Smooth muscle cell of the brain vasculature (primary cell): ENCODE results near the gene TIE1.

ENCODE experiments used
- DNase-seq: peaks from one replicate; pipeline ENCODE4 v3.0.0-alpha.2; 2012; ENCODE audit warnings: low read depth, low spot score

The TIE1 gene

GRCh38 chr1:43338001-43338400, 37.2 kb downstream of the TIE1 start:
- DNase-seq = no peak

- no peak for DNase-seq
Observed at GRCh38 chr1:43339584-43340232, 38.9 kb downstream of the TIE1 start.

- DNase-seq = no peak
Observed at GRCh38 chr1:43340559-43340958, 39.8 kb downstream of the TIE1 start.

GRCh38 chr1:43344267-43344850, 43.6 kb downstream of the TIE1 start:
- no peak for DNase-seq

- no peak for DNase-seq
Observed at GRCh38 chr1:43345120-43345519, 44.3 kb downstream of the TIE1 start.

- DNase-seq = no peak
Observed at GRCh38 chr1:43346636-43347035, 45.9 kb downstream of the TIE1 start.

GRCh38 chr1:43348343-43348808, 47.6 kb downstream of the TIE1 start:
- DNase-seq = no peak

GRCh38 chr1:43348809-43349593, 48.2 kb downstream of the TIE1 start:
- no peak for DNase-seq

- no peak for DNase-seq
Observed at GRCh38 chr1:43349594-43350306, 49.0 kb downstream of the TIE1 start.

- DNase-seq = no peak
Observed at GRCh38 chr1:43350976-43351375, 50.2 kb downstream of the TIE1 start.

- no peak for DNase-seq
Observed at GRCh38 chr1:43351421-43352350, 50.9 kb downstream of the TIE1 start.

- no peak for DNase-seq
Observed at GRCh38 chr1:43352351-43352705, 51.5 kb downstream of the TIE1 start.

GRCh38 chr1:43352881-43353280, 52.1 kb downstream of the TIE1 start:
- DNase-seq = no peak

GRCh38 chr1:43354471-43354870, 53.7 kb downstream of the TIE1 start:
- DNase-seq = no peak

GRCh38 chr1:43354936-43355335, 54.2 kb downstream of the TIE1 start:
- no peak for DNase-seq

- no peak for DNase-seq
Observed at GRCh38 chr1:43357251-43357650, 56.5 kb downstream of the TIE1 start.

- no peak for DNase-seq
Observed at GRCh38 chr1:43358121-43358745, 57.5 kb downstream of the TIE1 start.

GRCh38 chr1:43358746-43359693, 58.2 kb downstream of the TIE1 start, which contains the start of gene CDC20:
CDC20 (plus strand) TSS chr1:43358981; CDS start chr1:43359216, 235 bp downstream.
- peak; percentile 91 for DNase-seq

- no peak for DNase-seq
Observed at GRCh38 chr1:43359696-43360095, 58.9 kb downstream of the TIE1 start.
